ENCODE data around the gene SAMHD1. TPM values are rescaled to one million over a fixed set of nuclear protein-coding genes. Genes with fewer than 3 reads are reported as not detected.

Gene SAMHD1
- total and polyA plus RNA-seq, 2 donors (not counting 1 experiment from before 2014, with no cell fraction given), result 25.9 to 47.2 TPM

DNA sequence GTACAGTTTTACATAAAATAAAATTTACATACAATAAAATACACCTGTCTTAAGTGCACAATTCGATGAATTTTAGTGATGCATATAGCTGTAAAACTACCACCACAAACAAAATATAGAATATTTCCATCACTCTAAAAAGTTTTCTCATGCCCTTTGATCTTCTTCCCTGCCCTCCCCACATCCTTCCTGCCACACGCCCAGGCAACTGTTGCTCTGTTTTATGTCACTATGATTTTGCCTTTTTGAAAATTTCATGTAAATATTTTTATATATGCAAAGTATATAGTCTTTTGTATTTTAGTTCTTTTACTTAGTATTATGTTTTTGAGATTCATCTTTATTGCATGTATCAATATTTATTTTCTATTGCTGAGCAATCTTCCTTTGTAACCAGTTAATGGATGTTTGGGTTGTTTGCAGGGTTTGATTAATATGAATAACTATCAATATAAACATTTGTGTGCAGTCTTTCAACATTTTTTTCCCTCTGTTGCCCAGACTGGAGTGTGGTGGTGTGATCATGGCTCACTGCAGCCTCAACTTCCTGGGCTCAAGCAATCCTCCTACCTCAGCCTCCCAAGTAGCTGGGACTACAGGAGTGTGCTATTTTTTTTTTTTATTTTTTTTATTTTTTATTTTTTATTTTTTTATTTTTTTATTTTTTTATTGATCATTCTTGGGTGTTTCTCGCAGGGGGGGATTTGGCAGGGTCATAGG, 23.8 kb upstream of the SAMHD1 start:
- no peak overlapping the region for H3K27ac ChIP-seq (ENCODE audit: insufficient read depth, low read length)
- H3K4me3 ChIP-seq (replicated peaks in 1 of 4; ENCODE audit: control extremely low read depth in 1 of 4, insufficient read depth in 1 of 4, low read depth in 3 of 4, low read length in 4 of 4), result no peak overlapping the region
- H3K9me3 ChIP-seq (ENCODE audit: control insufficient read depth, insufficient read depth, low read depth, low read length), result no peaks in the 10 kb centered on the region
- H3K79me2 ChIP-seq (ENCODE audit: control insufficient read depth, insufficient read depth, low read length), result no peaks in the 10 kb centered on the region
- H3K4me2 ChIP-seq (ENCODE audit: extremely low read depth, insufficient read depth, low read length), result no peak overlapping the region
- no peak overlapping the region for H2AFZ ChIP-seq (ENCODE audit: low read length)
- no peak for TF ChIP-seq EZH2 (IDR thresholded peaks at IDR 0.05; ENCODE audit: low read length, missing control alignments)
- TF ChIP-seq, protein P1, sequence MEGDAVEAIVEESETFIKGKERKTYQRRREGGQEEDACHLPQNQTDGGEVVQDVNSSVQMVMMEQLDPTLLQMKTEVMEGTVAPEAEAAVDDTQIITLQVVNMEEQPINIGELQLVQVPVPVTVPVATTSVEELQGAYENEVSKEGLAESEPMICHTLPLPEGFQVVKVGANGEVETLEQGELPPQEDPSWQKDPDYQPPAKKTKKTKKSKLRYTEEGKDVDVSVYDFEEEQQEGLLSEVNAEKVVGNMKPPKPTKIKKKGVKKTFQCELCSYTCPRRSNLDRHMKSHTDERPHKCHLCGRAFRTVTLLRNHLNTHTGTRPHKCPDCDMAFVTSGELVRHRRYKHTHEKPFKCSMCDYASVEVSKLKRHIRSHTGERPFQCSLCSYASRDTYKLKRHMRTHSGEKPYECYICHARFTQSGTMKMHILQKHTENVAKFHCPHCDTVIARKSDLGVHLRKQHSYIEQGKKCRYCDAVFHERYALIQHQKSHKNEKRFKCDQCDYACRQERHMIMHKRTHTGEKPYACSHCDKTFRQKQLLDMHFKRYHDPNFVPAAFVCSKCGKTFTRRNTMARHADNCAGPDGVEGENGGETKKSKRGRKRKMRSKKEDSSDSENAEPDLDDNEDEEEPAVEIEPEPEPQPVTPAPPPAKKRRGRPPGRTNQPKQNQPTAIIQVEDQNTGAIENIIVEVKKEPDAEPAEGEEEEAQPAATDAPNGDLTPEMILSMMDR (conservative IDR thresholded peaks at IDR 0.05 in 1 of 2, IDR thresholded peaks at IDR 0.05 in 1 of 2; ENCODE audit: low read depth in 1 of 2, low read length in 2 of 2), result no peak
- no peaks in the 10 kb centered on the region for H3K27me3 ChIP-seq (ENCODE audit: control insufficient read depth, insufficient read depth, low read length)
- DNase-seq (ENCODE audit: low read depth in 2 of 2), result no peak
- no peaks in the 10 kb centered on the region for H4K20me1 ChIP-seq (ENCODE audit: control insufficient read depth, extremely low read depth, insufficient read depth, low read length)
- H3K4me1 ChIP-seq (ENCODE audit: control insufficient read depth, extremely low read depth, insufficient read depth, low read length), result no peaks in the 10 kb centered on the region
- no peaks in the 10 kb centered on the region for H3K36me3 ChIP-seq (ENCODE audit: control insufficient read depth, insufficient read depth, low read length)
- no peak overlapping the region for H3K9ac ChIP-seq (ENCODE audit: insufficient read depth, low read length)

DNA sequence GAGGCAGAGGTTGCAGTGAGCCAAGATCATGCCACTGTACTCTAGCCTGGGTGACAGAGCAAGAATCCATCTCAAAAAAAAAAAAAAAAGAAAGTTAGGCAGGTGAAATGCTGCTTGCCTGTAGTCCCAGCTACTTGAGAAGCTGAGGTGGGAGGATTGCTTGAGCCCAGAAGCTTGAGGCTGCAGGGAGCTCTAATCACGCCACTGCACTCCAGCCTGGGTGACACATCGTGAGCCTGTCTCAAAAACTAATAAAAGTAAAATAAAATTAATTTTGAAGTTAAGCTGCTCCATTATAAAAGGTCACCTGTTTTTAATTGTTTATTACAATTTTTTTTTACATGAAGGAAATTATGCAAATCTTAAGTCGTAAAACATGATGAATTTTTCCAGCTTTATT, 23.2 kb upstream of the SAMHD1 start:
- H3K27ac ChIP-seq (ENCODE audit: insufficient read depth, low read length), result no peak overlapping the region
- TF ChIP-seq, protein P1 (conservative IDR thresholded peaks at IDR 0.05 in 1 of 2, IDR thresholded peaks at IDR 0.05 in 1 of 2; ENCODE audit: low read depth in 1 of 2, low read length in 2 of 2), result no peak
- no peak for TF ChIP-seq EZH2 (IDR thresholded peaks at IDR 0.05; ENCODE audit: low read length, missing control alignments)

DNA sequence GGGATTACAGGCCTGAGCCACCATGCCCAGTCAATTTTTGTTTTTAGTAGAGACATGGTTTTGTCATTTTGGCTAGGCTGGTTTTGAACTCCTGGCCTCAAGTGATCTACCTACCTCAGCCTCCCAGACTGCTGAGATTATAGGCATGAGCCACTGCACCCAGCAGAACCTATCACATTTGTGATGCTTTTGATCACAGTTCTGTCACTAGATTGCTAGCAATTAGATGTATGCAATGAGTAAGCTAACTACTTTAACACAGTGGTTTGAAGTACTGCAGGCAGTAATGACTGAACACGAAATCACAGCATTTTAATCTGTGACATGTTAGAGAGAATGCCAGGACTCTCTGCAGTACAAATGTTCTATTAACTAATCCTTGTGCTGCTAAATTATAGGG, 19.6 kb upstream of the SAMHD1 start:
- H4K20me1 ChIP-seq (ENCODE audit: control insufficient read depth, extremely low read depth, insufficient read depth, low read length), result no peaks in the 10 kb centered on the region
- H3K4me1 ChIP-seq (ENCODE audit: control insufficient read depth, extremely low read depth, insufficient read depth, low read length), result no peaks in the 10 kb centered on the region
- H3K27ac ChIP-seq (ENCODE audit: insufficient read depth, low read length), result no peak overlapping the region
- TF ChIP-seq, protein P1 (conservative IDR thresholded peaks at IDR 0.05 in 1 of 2, IDR thresholded peaks at IDR 0.05 in 1 of 2; ENCODE audit: low read depth in 1 of 2, low read length in 2 of 2), result no peak
- TF ChIP-seq EZH2 (IDR thresholded peaks at IDR 0.05; ENCODE audit: low read length, missing control alignments), result no peak
- no peaks in the 10 kb centered on the region for H3K9me3 ChIP-seq (ENCODE audit: control insufficient read depth, insufficient read depth, low read depth, low read length)
- H3K79me2 ChIP-seq (ENCODE audit: control insufficient read depth, insufficient read depth, low read length), result no peaks in the 10 kb centered on the region
- H3K4me3 ChIP-seq (replicated peaks in 1 of 4; ENCODE audit: control extremely low read depth in 1 of 4, insufficient read depth in 1 of 4, low read depth in 3 of 4, low read length in 4 of 4), result no peak overlapping the region
- DNase-seq (ENCODE audit: low read depth in 2 of 2), result no peak
- no peaks in the 10 kb centered on the region for H3K27me3 ChIP-seq (ENCODE audit: control insufficient read depth, insufficient read depth, low read length)
- no peaks in the 10 kb centered on the region for H3K36me3 ChIP-seq (ENCODE audit: control insufficient read depth, insufficient read depth, low read length)
- no peak overlapping the region for H2AFZ ChIP-seq (ENCODE audit: low read length)
- no peak overlapping the region for H3K9ac ChIP-seq (ENCODE audit: insufficient read depth, low read length)
- no peak overlapping the region for H3K4me2 ChIP-seq (ENCODE audit: extremely low read depth, insufficient read depth, low read length)

More for the DNA sequence above, 23.2 kb upstream of the SAMHD1 start:
- H3K27me3 ChIP-seq (ENCODE audit: control insufficient read depth, insufficient read depth, low read length), result no peaks in the 10 kb centered on the region
- no peaks in the 10 kb centered on the region for H3K9me3 ChIP-seq (ENCODE audit: control insufficient read depth, insufficient read depth, low read depth, low read length)
- H3K36me3 ChIP-seq (ENCODE audit: control insufficient read depth, insufficient read depth, low read length), result no peaks in the 10 kb centered on the region
- no peaks in the 10 kb centered on the region for H3K79me2 ChIP-seq (ENCODE audit: control insufficient read depth, insufficient read depth, low read length)
- H3K4me2 ChIP-seq (ENCODE audit: extremely low read depth, insufficient read depth, low read length), result no peak overlapping the region
- no peak overlapping the region for H3K4me3 ChIP-seq (replicated peaks in 1 of 4; ENCODE audit: control extremely low read depth in 1 of 4, insufficient read depth in 1 of 4, low read depth in 3 of 4, low read length in 4 of 4)
- no peaks in the 10 kb centered on the region for H4K20me1 ChIP-seq (ENCODE audit: control insufficient read depth, extremely low read depth, insufficient read depth, low read length)
- H3K4me1 ChIP-seq (ENCODE audit: control insufficient read depth, extremely low read depth, insufficient read depth, low read length), result no peaks in the 10 kb centered on the region
- H3K9ac ChIP-seq (ENCODE audit: insufficient read depth, low read length), result no peak overlapping the region
- H2AFZ ChIP-seq (ENCODE audit: low read length), result no peak overlapping the region
- no peak for DNase-seq (ENCODE audit: low read depth in 2 of 2)

Data from fibroblast of lung (primary cell).